T-helper 9 cell (primary cell): Measurements from ENCODE around the gene ZBTB17.
A peak's percentile ranks its signal among the peaks of the same experiment; 100 is the strongest.
"Not testable (repeated sequence)": the region's sequence is repeated elsewhere in the genome, so short reads cannot be mapped to it uniquely, and the experiment has no call there.

ENCODE experiments used
- DNase-seq: peaks from one replicate; pipeline ENCODE4 v3.0.0-alpha.2; 2020
- total RNA-seq, 2 donors: gene quantifications; one replicate each; lab custom pipeline; 2026; lab: John Stamatoyannopoulos, UW

Gene ZBTB17
- total RNA-seq, result 62.3 to 67.8 reads per million in 2 donors

- peak; percentile 94 for DNase-seq
Measured at GRCh38 chr1:15975805-15976680, at the start of gene ZBTB17. TSS of gene ZBTB17 (minus strand) at chr1:15976101. CDS start at chr1:15948495, 27,606 bp downstream.

GRCh38 chr1:16023050-16023653, 47.3 kb upstream of the ZBTB17 start:
- DNase-seq, result no peak

- no peak for DNase-seq
Measured at GRCh38 chr1:16022393-16022792, 46.5 kb upstream of the ZBTB17 start.

GRCh38 chr1:16021681-16022080, 45.8 kb upstream of the ZBTB17 start, which contains the start of gene CLCNKA:
TSS of gene CLCNKA (plus strand) at chr1:16022036. CDS start at chr1:16022620, 584 bp downstream.
- DNase-seq, result no peak

GRCh38 chr1:16020878-16021277, 45.0 kb upstream of the ZBTB17 start:
- not testable (repeated sequence) for DNase-seq

- DNase-seq, result no peak
Measured at GRCh38 chr1:16020325-16020724, 44.4 kb upstream of the ZBTB17 start.

GRCh38 chr1:16019644-16020277, 43.9 kb upstream of the ZBTB17 start:
- DNase-seq, result no peak

- no peak for DNase-seq
Measured at GRCh38 chr1:16018749-16019643, 43.1 kb upstream of the ZBTB17 start.

GRCh38 chr1:16018308-16018707, 42.4 kb upstream of the ZBTB17 start:
- no peak for DNase-seq

GRCh38 chr1:16017461-16018303, 41.8 kb upstream of the ZBTB17 start, which contains the start of gene HSPB7:
TSS of gene HSPB7 (minus strand) at chr1:16018043. CDS start at chr1:16017963, 80 bp downstream.
- no peak for DNase-seq

- no peak for DNase-seq
Measured at GRCh38 chr1:16017076-16017460, 41.2 kb upstream of the ZBTB17 start.

- DNase-seq, result no peak
Measured at GRCh38 chr1:16015960-16016901, 40.3 kb upstream of the ZBTB17 start.

- no peak for DNase-seq
Measured at GRCh38 chr1:16015491-16015890, 39.6 kb upstream of the ZBTB17 start.

- no peak for DNase-seq
Measured at GRCh38 chr1:16014509-16015482, 38.9 kb upstream of the ZBTB17 start.

- no peak for DNase-seq
Measured at GRCh38 chr1:16013908-16014258, 38.0 kb upstream of the ZBTB17 start.

GRCh38 chr1:16013220-16013907, 37.5 kb upstream of the ZBTB17 start:
- DNase-seq, result no peak

GRCh38 chr1:16012590-16013219, 36.8 kb upstream of the ZBTB17 start:
- no peak for DNase-seq
